Measurements from ENCODE around the gene KRTAP10-5. TPM values are rescaled to one million over a fixed set of nuclear protein-coding genes. Genes with fewer than 3 reads are reported as not detected.
A peak's percentile ranks its signal among the peaks of the same experiment; 100 is the strongest.

The KRTAP10-5 gene
- total and polyA plus RNA-seq, 9 of the 15 experiments (the other 6 are each of a cell fraction or from before 2014, with no cell fraction given) = not detected

DNA sequence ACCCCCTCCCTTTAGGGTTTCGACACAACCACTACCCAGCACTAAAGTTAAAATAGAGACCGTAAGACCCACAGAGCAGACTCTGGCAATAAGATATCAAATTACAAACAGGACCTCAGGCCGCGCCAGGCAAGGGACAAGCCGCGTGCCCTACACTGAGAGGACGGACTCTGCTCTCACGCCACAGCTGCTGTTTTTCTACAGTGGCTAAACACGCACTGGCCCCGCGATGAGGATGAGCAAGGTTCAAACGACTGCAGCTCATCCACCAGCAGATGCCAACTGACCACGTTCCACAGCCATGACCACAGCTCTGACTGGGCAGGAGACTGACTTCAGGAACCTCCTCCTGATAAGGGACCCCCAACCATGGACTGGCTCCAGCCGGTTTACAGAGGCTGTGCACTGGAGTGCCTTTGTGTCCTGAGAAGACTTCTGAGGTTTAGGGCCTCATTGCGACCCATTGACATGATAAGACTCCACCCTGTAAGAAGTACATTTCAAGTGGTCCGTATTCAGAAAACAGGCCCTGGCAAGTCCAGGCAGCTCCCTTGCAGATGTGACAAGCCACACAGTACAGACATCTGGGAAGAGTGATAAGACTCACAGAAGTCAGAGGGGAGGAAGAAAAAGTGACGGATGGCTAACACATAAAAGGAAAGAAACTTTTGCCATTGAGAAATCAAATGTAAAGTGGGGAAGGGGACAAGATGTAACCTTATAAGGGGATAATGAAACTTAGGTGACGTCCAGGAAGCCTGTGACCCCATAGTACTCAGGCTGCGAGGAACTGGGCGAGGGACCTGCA lies 13.4 kb upstream of the KRTAP10-5 start (continued):
- TF ChIP-seq, protein P1, sequence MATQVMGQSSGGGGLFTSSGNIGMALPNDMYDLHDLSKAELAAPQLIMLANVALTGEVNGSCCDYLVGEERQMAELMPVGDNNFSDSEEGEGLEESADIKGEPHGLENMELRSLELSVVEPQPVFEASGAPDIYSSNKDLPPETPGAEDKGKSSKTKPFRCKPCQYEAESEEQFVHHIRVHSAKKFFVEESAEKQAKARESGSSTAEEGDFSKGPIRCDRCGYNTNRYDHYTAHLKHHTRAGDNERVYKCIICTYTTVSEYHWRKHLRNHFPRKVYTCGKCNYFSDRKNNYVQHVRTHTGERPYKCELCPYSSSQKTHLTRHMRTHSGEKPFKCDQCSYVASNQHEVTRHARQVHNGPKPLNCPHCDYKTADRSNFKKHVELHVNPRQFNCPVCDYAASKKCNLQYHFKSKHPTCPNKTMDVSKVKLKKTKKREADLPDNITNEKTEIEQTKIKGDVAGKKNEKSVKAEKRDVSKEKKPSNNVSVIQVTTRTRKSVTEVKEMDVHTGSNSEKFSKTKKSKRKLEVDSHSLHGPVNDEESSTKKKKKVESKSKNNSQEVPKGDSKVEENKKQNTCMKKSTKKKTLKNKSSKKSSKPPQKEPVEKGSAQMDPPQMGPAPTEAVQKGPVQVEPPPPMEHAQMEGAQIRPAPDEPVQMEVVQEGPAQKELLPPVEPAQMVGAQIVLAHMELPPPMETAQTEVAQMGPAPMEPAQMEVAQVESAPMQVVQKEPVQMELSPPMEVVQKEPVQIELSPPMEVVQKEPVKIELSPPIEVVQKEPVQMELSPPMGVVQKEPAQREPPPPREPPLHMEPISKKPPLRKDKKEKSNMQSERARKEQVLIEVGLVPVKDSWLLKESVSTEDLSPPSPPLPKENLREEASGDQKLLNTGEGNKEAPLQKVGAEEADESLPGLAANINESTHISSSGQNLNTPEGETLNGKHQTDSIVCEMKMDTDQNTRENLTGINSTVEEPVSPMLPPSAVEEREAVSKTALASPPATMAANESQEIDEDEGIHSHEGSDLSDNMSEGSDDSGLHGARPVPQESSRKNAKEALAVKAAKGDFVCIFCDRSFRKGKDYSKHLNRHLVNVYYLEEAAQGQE (IDR thresholded peaks at IDR 0.05; ENCODE audit: borderline replicate concordance) = peak; percentile 99
- TF ChIP-seq, protein P1 (CRISPR knock-in tag; IDR thresholded peaks at IDR 0.05; ENCODE audit: low read depth) = no peak
- no peak for TF ChIP-seq ZNF140 (CRISPR knock-in tag; IDR thresholded peaks at IDR 0.05)
- TF ChIP-seq ZNF232 (CRISPR knock-in tag; IDR thresholded peaks at IDR 0.05) = no peak
- TF ChIP-seq, protein P2, sequence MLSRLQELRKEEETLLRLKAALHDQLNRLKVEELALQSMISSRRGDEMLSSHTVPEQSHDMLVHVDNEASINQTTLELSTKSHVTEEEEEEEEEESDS (CRISPR knock-in tag; IDR thresholded peaks at IDR 0.05) = no peak
- no peak for TF ChIP-seq ZNF740 (CRISPR knock-in tag; IDR thresholded peaks at IDR 0.05)
- no peak for TF ChIP-seq ZNF740 (tag; IDR thresholded peaks at IDR 0.05)
- TF ChIP-seq, protein P3, sequence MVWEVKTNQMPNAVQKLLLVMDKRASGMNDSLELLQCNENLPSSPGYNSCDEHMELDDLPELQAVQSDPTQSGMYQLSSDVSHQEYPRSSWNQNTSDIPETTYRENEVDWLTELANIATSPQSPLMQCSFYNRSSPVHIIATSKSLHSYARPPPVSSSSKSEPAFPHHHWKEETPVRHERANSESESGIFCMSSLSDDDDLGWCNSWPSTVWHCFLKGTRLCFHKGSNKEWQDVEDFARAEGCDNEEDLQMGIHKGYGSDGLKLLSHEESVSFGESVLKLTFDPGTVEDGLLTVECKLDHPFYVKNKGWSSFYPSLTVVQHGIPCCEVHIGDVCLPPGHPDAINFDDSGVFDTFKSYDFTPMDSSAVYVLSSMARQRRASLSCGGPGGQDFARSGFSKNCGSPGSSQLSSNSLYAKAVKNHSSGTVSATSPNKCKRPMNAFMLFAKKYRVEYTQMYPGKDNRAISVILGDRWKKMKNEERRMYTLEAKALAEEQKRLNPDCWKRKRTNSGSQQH (CRISPR knock-in tag; IDR thresholded peaks at IDR 0.05) = no peak
- TF ChIP-seq, protein P4, sequence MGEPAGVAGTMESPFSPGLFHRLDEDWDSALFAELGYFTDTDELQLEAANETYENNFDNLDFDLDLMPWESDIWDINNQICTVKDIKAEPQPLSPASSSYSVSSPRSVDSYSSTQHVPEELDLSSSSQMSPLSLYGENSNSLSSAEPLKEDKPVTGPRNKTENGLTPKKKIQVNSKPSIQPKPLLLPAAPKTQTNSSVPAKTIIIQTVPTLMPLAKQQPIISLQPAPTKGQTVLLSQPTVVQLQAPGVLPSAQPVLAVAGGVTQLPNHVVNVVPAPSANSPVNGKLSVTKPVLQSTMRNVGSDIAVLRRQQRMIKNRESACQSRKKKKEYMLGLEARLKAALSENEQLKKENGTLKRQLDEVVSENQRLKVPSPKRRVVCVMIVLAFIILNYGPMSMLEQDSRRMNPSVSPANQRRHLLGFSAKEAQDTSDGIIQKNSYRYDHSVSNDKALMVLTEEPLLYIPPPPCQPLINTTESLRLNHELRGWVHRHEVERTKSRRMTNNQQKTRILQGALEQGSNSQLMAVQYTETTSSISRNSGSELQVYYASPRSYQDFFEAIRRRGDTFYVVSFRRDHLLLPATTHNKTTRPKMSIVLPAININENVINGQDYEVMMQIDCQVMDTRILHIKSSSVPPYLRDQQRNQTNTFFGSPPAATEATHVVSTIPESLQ (CRISPR knock-in tag; IDR thresholded peaks at IDR 0.05) = no peak
- 0 out of 2 replicates have a peak, but pooled peaks have one; percentile 62 for TF ChIP-seq ZNF583 (CRISPR knock-in tag; IDR thresholded peaks at IDR 0.05)
- no peak for TF ChIP-seq MCM7 (IDR thresholded peaks at IDR 0.05)
- peak; percentile 95 for TF ChIP-seq CREB3 (tag; conservative IDR thresholded peaks at IDR 0.05; ENCODE audit: low read depth)
- TF ChIP-seq ZNF12 (CRISPR knock-in tag; IDR thresholded peaks at IDR 0.05) = 0 out of 2 replicates have a peak, but pooled peaks have one; percentile 38
